Retinal pigment epithelial cell (primary cell): ENCODE measurements around the gene EIF4E3.

Experiments used
- DNase-seq: peaks from one replicate; pipeline ENCODE4 v3.0.0-alpha.2; 2010; ENCODE audit warnings: low read depth
- H3K4me3 ChIP-seq: 2 replicates; pipeline ENCODE4 v1.5.1; 2011; ENCODE audit warnings: mild to moderate bottlenecking, low read length, control low read depth, moderate library complexity
- TF ChIP-seq, protein P1 (sequence below): conservative IDR thresholded peaks from 2 replicates; pipeline ENCODE4 v1.5.1; 2011; ENCODE audit warnings: low read depth, low read length, control low read depth, inconsistent platforms

EIF4E3 gene

DNA sequence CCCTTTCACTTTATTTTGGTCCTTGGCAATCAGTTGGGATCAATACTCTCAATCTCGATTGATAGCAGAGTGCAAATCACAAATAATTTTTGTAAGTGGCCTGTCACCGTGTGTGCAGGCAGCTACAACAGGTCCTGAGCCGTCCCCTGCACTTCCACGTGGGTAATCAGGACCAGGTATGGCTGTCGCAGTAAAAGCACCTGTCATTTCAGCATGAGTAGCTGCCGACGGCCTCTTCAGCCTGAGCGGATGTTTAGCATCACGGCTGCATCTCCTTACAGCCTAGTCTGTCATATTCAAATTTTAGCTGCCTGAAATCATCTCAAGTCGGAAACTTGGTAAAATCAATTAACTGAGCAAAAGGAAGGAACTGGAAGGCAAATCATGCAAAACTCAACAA, 88.7 kb downstream of the EIF4E3 start:
- TF ChIP-seq, protein P1, sequence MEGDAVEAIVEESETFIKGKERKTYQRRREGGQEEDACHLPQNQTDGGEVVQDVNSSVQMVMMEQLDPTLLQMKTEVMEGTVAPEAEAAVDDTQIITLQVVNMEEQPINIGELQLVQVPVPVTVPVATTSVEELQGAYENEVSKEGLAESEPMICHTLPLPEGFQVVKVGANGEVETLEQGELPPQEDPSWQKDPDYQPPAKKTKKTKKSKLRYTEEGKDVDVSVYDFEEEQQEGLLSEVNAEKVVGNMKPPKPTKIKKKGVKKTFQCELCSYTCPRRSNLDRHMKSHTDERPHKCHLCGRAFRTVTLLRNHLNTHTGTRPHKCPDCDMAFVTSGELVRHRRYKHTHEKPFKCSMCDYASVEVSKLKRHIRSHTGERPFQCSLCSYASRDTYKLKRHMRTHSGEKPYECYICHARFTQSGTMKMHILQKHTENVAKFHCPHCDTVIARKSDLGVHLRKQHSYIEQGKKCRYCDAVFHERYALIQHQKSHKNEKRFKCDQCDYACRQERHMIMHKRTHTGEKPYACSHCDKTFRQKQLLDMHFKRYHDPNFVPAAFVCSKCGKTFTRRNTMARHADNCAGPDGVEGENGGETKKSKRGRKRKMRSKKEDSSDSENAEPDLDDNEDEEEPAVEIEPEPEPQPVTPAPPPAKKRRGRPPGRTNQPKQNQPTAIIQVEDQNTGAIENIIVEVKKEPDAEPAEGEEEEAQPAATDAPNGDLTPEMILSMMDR: no peak
- no peak overlapping the region for H3K4me3 ChIP-seq
- no peak for DNase-seq

DNA sequence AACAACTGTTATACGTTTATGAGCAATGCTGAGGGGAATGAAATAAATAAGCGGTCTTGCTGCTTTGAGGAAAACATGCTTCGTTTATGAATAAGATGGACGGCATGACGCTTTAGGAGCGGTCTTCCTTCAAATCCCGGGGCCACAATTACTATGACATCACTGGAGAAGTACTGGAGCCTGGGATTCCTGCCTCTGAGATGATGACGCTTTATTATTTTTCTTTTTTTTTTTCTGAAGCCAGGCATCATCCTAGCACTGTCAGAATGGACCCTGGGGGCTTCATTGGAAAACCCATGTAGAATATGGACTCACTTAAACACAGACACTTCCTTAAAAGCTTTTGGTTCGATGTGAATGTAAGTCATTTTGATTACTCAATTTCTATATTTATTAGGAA, 89.2 kb downstream of the EIF4E3 start:
- no peak overlapping the region for H3K4me3 ChIP-seq
- TF ChIP-seq, protein P1: no peak
- DNase-seq: no peak

DNA sequence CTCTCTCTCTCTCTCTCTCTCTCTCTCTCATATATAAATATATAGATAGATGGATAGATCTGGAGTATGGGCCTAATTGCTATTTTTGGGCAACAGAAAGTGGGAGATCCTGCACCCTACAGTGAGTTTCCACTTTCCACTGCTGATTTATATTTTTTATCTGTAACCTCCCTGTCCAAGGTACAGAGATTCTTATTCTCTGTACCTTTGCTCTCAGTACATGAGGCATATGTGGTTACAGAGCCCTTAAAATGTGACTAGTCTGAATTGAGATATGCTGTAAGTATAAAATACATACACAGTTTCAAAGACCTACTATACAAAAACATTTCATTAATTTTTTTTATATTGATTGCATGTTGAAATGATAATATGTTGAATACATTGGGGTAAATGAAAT, 90.5 kb downstream of the EIF4E3 start:
- H3K4me3 ChIP-seq: no peak overlapping the region
- DNase-seq: no peak
- TF ChIP-seq, protein P1: no peak

DNA sequence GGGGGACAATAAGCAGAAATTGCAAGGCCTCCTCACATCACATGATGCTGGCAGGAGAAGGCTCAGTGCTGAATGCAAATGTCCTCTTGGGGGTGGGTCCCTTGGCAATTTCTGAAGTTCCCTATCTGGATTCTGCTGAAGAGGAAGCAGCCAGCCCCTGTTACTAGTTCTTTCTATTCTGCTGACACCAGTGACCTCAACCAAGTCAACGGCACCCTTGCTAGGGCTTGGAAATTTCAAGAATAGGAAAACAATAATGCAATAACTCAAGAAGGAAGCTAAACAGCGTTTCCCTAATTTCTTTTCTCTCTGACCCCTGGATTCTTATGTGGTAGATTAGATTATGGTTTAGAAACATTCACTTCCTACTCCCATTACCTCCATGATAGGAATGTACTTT, 95.5 kb downstream of the EIF4E3 start:
- TF ChIP-seq, protein P1: no peak
- no peak overlapping the region for H3K4me3 ChIP-seq
- no peak for DNase-seq

DNA sequence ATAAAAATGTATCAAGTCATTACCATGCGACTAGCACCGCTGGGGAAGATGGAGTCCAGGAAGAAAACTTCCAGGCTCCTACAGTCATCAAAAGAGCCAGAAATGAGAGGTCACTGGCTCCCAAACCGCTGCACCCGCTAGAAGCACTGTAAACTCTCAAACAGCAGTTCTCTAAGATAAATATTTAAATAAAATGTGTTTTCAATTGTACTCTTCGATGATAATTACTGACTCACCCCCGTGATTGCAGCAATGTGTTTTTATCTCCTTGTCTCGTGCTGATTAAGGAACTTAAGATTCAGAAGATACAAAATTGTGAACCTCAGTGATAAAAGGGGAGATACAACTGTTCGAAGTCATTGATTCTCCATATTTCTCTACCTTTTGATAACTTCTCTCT, 95.9 kb downstream of the EIF4E3 start:
- H3K4me3 ChIP-seq: no peak overlapping the region
- no peak for DNase-seq
- TF ChIP-seq, protein P1: no peak

DNA sequence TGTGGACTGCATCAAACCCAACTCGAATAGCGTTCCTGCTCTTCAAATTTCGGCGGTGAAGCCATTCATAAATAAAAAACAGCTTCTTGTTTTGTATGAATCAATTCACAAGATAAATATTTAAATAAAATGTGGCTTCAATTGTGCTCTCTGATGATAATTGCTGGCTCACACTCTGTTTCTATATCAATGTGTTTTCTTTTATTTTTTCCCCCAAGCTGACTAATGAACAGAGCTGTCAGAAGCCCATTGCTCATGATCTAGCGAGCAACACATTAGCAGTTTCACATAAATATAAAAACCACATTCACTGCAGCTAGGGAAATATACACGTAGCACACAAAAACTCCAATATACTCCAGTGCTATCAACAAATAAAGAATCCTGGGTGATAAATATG, 96.7 kb downstream of the EIF4E3 start:
- no peak overlapping the region for H3K4me3 ChIP-seq
- DNase-seq: no peak
- TF ChIP-seq, protein P1: no peak

DNA sequence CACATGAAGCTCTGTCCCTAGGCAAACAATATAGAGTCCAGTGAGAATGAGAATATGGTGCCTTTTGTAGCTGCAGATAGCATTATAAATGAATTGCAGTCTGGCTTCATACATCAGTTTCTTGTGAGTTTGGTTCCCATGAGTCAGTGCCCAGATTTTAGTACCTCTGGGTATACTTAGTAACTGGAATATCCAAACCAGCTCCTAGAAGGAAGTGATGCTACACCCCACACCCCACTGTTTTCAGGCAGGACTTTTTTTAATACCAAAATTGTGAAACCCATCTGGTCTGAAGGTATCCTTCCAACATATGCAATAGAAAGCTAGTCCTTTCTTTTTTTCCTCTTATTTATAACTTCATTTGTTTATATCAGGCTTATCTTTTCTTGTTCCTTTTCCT, 99.5 kb downstream of the EIF4E3 start:
- TF ChIP-seq, protein P1: no peak
- no peak for DNase-seq
- H3K4me3 ChIP-seq: no peak overlapping the region
